HG03025 (cell line): ENCODE data around the gene C22orf31.

Experiments
- ATAC-seq: cut with Tn5 transposase; IDR thresholded peaks from one replicate; pipeline ENCODE4 v1.9.1; 2021; ENCODE audit warnings: mild to moderate bottlenecking, moderate library complexity; ENCODE audit not compliant: unreplicated experiment, low FRiP score

Gene C22orf31

DNA sequence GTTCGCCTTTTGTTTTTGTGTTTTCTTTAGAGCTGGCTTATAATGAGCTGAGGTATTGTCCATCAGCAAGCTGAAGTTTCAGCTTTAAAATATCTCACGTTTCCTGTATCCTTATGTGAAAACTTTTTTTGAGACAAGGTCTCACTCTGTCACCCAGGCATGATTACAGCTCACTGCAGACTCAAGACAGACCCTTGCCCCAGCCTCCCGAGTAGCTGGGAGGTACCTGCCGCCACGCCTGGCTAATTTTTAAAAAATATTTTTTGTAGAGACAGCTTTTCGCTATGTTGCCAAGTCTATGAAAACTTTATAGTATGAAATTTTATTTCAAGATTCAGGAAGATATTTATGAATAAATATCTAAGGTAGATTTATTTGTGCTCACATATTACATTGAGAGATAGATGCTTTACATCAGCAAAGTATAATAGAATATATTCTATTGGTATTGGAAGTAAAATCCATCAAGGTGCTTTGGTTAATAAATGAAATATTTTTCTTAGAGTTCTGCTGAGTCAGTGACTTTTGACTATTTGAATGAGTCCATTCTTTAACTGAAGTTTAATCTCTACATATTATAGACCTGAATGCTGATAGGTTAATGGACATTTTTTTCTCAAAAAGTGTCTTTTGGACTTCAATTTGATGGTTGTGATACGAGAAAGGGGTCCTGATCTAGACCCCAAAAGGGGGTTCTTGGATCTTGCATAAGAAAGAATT, 21.4 kb upstream of the C22orf31 start:
- ATAC-seq, result no peak

DNA sequence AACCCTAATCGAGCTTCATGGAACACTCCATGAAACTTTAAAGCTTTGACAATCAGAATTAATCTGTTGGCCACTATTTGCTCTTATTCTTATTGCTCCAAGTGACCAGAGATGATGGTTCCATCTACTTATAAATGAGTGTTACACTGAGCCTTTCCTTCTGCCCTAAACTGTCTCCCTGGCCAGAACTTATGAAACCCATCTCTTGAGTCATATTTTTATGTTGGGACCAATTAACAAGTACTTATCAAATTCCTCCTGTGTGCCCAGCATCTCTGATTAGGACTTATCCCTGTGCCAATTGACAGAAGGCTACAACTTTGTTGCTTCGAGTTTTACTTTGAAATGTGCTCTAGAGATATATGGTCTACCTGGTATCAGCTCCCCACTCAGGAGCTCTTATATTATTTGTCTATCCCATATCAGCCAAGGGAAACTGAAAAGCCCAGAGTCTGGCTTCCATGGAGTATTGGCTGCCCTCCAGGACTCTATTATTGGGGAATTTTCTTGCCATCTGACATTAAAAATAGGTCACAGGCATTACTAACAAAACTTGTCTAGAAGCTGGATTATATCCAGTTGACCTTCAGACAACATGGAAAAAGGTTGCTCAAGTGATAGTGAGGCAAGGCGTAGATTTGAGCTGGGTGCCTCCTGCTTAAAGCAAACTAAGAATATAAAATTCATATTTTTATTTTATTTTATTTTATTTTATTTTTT, 20.0 kb upstream of the C22orf31 start:
- no peak for ATAC-seq

DNA sequence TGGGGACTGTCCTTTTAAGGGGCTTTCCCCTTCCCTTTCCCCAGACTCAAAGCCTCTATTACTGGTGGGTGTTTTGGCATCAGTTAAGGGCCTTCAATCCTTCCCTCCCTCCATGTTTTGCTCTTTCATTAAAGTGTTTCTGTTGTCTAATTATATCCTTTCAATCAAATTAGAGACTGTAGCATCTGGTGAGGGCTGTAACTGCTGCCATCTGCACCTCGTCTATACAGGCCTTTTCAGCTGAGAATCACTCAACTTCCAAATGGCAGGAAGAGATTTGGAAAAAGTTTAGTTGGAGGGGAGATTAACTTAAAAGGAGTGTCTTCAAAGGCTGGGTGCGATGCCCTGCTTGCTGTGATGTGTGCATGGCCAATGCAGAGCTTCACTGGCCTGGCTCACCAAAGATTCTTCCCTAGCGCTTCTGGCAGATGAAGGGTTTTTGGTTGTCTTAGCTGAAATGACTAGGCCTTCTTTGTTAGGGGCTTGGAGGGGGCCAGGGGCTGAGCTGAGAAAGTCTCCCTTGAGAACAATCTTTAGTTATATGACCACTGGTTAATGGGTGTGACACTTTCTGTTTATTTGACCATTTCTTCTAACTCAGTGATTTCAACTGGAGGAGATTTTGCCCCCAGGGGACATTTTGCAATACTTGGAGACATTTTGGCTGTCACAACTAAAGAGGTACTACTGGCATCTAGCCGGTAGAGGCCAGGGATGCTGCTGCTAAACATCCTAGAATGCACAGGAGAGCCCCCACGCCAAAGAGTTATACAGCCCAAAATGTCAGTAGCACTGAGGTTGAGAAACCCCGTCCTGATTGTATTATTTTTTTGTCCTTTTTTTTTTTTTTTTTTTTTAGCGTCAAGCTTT, 18.7 kb upstream of the C22orf31 start:
- ATAC-seq, result no peak

DNA sequence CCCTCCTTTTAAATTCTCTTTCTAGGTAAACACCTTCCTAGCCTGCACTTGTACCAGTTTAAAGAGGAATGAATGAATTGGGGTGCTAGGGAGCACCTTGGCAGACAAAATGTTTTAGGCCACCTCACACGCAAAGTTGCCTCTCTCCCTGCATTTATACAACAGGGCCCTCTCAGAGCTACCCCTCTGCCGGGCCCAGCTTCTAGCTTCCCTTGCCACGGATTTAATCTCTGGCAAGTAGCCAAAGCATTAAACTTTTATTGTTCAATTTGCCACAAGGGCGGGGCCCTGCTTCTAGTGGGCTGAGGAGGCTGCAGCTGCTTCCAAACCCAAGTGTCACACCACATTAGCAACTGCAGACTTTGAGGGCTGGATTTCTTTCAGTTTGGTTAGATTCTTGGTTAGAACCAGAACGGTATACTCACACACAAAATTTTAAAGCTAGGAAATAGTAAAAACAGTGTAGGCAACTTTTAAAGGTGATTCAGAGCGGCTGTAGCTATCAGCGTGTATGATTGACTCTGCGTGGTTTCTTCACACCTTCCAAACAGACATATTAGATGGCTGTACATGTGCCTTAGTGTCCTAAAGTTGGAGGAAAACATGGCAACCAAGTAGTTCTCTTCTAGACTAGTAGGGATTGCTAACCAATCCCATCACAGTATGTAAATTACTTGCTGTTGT, 17.7 kb upstream of the C22orf31 start:
- ATAC-seq, result no peak

DNA sequence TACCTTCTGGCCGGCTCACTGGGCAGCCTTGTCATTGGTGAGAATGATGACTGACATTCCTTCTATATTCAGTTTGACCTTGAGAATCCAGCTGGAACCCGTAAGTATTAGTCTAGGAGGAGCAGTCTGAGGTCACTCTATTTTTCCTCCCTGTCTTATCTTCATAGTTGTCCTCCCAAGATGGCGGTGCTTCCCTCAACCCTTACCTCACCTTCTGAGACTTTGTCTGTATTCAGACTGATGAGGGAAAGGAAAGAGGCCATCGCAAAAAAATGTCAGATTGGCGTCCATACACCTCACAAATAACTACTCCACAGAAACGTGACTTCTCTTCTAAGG, 17.2 kb upstream of the C22orf31 start:
- no peak for ATAC-seq

DNA sequence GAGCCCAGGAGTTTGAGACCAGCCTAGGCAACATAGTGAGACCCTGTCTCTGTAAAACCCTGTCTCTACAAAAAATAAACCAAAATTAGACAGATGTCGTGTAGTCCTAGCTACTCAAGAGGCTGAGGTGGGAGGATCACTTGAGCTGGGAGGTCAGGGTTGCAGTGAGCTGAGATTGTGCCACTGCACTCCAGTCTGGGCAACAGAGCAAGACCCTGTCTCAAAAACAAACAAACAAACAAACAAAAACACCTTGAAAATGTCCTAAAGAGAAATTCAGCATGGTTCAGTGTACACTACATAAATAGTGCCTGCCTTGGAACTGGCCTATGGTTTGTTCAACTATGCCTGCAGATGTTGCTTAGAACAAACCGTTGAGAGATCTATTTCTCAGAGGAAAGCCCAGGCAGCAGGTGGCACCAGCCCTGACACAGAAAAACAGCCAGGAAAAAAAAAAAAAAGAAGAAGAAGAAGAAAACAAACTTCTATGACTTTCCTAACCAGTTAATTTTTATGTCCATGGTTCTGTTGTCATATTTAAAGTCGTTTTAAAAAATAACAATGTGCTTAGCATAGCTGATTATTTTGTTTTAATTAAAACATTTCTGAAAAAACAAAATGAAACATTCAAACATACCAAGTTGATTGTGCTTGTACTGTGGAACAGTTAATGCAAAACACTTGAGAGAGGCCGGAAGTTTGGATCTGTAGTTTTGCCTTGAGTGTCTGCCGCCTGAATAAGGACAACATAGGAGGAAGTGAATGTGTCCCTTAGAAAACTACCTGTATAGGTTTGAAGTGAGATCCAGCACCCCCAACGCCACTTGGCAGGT, 16.6 kb upstream of the C22orf31 start:
- ATAC-seq, result no peak

DNA sequence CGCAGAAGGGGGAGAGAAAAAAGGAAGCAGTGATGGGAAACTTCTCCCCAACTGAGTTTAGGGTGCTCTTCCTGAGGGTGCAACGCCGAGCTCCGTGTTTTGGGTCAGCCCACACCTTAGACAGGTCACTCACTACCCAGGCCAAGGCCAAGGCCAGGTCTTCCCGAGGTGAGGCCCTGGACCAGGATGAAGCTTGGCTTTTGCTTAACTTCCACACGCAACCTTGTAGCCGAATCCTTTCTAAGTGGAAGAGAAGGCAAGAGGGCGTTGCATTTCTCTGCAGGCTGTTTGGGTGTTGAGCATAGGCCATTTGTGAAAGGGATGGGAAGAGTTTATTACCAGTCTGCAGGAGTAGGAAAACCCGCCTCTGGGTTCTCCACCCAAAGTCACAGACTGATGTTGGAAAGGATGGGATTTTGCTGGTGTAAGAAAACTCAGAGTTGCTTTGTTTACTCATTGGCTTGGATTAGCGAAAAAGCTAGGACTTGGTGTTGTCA, 12.7 kb upstream of the C22orf31 start:
- ATAC-seq, result no peak

DNA sequence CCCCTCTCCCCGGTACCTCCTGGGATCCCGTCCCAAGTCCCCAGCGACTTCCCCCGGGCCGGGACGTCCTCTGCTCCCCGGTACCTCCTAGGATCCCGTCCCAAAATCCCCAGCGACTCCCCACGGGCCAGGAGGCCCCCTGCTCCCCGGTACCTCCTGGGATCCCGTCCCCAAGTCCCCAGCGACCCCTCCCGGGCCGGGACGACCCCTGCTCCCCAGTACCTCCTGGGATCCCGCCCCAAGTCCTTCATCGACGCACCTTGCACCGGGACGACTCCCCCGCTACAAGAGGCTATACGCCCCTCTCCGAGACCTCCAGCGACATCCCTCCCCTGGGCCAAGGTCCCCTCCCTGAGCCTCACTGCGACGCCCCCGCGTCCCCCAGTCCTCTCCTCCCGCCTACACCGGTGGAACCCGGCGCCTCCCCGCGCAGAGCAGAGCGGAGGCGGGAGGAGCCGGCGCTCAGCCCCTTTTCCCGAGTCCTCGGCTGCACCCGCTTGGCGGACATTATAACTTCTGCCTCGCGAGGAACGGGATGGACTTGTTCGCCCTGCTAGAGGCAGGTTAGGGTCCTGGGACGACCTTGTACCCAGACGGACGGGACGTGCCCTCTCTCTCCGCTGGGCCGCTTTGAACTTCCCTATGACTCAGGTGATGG, 12.1 kb upstream of the C22orf31 start:
- ATAC-seq, result no peak

DNA sequence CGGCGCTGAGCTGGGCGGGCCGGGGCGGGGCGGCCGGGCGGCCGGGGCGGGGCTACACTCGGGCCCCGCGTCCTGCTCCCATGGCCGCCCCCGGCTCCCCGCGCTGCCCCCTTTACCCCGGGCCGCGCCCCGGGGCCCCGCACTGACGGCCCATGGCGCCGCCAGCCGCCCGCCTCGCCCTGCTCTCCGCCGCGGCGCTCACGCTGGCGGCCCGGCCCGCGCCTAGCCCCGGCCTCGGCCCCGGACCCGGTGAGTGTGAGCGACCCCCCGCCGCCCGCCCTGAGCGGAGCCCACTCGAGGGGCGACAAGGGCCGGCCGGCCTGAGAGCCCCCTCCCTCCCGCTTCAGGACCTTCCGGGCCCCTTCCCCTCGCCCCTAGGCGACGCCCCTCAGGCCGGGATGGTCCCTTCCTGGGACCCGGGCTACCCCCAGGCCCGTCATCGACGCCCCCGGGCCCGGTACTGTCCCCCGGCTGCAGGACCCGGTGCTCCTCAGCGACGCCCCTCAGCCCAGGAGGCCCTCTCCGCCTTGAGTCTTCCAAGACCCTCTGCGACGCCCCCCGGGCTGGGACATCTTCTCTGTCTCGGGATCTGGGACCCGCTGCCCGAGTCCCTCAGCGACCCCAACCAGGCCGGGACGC, 11.5 kb upstream of the C22orf31 start, which contains the start of gene KREMEN1:
Gene KREMEN1, plus strand, starts transcription at position 57 of the 639 bp plus-strand sequence. Its CDS starts 96 bp downstream, at position 153.
- ATAC-seq, result peak; percentile 11

DNA sequence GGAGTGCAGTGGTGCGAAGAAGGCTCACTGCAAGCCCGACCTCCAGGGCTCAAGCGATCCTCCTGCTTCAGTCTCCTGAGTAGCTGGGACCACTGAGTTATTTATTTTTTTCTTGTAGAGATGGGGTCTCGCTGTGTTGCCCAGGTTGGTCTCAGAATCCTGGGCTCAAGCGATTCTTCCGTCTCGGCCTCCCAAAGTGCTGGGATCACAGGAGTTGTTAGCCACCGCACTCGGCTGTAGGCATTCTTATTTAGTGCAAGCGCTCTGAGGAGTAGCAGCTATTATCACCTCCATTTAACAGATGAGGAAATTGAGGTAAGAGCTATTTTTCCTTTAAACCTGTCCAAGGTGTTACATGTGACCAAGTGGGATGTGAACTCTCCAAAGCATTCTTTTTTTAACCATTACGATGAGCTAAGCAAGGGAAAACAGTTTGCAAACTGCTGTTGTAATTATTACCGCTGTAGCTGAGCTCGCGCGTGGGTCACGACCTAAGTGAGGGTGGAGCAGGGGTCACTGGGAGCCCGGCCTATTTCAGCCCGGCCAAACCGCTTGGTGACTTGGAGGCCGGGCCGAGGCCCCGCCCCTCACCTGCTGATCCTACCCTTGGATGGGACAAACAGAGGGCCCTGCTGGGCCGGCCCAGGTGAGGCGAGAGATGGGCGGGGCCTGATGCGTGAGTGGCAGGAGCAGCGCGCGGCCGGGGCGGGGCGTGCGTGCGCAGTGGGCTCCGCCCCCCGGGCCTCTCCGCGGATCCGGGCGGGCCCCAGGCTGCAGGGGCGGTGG, 10.8 kb upstream of the C22orf31 start:
- peak; percentile 67 for ATAC-seq

DNA sequence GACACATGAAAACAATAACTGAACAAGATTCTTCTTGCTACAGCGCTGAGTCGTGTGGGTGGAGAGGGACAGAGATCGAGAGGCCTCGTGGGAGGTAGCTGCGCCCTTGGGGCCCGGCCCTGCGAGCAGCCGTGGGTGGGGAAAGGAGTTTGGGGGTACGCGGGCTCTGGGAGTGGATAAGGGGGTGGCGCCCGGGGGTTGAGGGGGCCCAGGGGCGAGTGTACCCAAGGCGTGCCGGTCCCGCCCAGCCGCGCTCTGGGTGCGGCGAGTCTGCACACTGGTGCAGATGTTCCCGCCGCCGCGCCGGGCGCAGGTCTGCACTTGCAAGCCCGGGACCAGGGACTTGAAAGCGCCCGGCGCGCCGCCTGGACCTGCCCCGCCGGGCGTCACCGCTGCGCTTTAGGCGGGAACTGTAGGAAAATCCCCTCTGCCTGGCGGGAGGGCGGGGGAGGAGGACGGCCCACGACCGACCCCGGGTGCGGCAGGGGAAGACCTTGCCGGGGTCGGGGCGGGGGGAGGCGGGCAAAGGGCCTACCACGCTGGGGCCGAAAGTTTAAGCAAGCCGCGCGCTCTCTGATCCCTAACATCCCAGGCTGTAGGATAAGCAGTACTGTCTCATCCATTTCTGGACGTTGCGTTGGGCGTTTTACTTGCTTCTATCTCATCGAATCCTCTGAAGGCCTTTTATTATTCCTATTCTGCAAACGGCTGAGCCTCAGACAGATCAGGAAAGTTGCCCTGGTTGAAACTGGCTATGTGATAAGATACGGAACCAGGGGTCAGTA, 9.8 kb upstream of the C22orf31 start:
- no peak for ATAC-seq

DNA sequence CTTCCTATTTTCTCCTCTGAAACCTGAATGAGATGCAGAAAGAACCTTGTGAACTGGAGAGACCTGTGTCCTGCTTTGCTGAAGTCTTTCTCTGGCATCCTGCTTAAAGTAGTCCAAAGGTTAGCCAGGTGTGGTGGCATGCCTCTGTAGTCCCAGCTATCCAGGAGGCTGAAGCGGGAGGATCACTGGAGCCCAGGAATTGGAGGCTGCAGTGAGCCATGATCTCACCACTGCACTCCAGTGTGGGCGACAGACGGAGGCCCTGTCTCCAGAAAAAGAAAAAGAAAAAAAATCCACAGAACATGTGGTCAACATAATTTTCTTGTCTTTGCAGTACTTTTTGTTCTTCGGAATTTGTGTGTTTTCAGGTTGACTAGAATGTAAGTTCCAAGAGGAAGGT, 8.9 kb upstream of the C22orf31 start:
- ATAC-seq, result no peak

DNA sequence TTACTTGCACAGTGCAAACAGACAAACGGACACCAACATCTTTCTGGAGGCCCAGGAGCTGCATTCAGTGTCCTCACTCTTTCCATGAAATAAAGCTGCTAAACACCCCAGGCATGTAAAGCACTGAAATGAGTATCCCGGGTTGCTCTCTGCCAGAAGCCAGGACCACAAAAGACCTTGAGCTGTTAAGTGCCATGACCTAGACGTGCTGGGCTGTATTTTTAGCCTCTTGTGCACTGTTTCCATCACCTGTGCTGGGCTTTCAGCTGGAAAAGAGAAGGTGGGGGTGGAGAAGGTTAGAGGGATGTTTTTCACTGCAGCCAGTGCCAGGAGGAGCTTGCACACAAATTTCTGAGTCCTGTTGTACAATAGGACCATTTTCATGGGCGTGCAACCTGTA, 7.8 kb upstream of the C22orf31 start:
- no peak for ATAC-seq

DNA sequence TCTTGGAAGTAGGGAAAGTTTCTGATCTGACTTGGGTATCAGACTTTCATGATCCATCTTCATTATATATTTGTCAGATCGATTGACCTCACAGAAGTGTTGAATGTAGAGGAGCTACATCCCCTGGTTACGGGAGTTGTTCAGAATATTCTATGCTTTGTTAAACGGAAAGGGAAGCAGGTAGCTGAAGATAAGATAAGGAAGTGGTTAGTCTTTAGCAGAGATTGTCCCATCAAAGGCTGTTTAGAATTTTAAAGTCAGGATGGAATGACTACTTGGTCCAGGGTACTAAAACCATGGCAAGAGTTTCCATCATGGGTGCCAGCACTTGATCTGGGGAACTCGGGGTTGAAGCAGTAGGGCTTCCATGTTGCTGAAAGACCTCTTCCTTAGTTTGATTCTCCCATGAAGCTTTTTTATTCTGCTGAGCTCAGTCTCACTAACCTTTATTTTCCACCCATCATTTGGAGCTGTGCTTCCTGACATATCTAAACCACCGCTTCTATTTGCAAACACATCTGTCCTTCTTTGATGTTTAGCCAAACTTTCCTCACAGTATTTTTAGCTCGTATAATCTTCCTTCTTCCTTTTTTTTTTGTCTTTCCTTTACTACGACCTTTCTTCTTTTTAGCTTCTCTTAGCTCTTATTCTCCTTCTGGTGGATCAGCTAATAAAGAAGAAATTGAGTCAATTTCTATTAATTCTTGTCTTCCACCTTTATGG, 4.0 kb upstream of the C22orf31 start:
- no peak for ATAC-seq

DNA sequence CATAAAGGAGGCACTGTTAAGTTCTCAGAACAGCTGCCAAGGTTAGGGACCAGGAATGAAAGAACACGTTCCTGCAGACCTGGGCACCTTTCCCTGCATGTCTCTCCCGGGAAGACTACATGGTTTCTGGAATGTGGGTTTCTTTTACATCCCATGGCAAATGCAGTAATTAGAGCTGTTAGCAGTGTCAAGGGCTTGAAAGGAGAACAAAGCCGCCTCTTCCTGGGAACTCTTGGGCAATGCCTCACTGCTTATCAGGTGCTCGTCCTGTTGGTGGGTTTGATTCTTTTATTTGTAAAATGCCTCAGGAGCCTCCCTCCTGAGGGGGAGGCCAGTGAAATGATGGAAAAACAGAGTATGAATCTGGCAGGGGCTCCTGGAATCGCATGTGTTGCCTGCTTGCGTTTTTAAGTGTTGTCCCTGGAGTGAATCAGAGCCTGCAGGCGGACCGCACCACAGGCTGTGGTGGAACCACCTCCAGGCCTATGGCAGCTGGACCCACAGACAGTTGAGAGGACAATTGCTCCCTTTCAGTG, 723 bp upstream of the C22orf31 start:
- ATAC-seq, result no peak

DNA sequence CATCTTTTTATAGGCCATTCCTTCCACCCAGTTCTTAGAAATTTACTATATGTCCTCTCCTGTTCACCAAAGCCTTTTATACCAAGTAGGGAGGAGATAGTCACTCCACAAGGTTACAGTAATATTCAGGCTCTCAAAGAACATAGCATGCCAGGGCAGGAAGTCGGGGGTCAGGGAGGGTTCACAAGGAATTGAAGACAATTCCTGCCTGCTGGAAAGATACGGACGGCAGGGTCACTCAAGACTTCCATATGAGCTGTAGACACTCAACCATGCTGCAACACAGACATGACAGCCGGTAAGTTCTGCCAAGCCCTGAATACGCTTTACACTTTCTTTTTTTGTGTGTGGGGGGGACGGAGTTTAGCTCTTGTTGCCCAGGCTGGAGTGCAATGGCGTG, 700 bp downstream of the C22orf31 start:
- ATAC-seq, result no peak
